Lung (tissue), 12 donors: ENCODE results near the gene SPATS2L. TPM values are rescaled to one million over a fixed set of nuclear protein-coding genes. Genes with fewer than 3 reads are reported as not detected.

Experiments used
- ATAC-seq: fragments of 200-7000 bp; cut with Tn5 transposase; one replicate; pipeline ENCODE4 v1.9.1; 2020; ENCODE audit warnings: moderate number of reproducible peaks; ENCODE audit not compliant: insufficient read depth, low FRiP score
- DNase-seq, 3 donors: peaks; one replicate each; pipeline ENCODE4 v3.0.0-alpha.2; 2013 to 2017
- H3K27ac ChIP-seq, 2 donors: one replicate each; pipeline ENCODE4 v1.5.1; 2013; ENCODE audit warnings: mild to moderate bottlenecking in 2 of 2, moderate library complexity in 2 of 2, control low read depth in 1 of 2, inconsistent platforms in 1 of 2, low read depth in 1 of 2, low read length in 1 of 2
- H3K27me3 ChIP-seq, 3 donors: one replicate each; pipeline ENCODE4 v1.5.1; 2013; ENCODE audit warnings: low read length in 2 of 3; ENCODE audit not compliant: control insufficient read depth in 3 of 3, insufficient read depth in 3 of 3
- H3K36me3 ChIP-seq, 4 donors: one replicate each; pipeline ENCODE4 v1.5.1; 2013; ENCODE audit warnings: low read length in 4 of 4, mild to moderate bottlenecking in 1 of 4, moderate library complexity in 1 of 4; ENCODE audit not compliant: control insufficient read depth in 4 of 4, insufficient read depth in 4 of 4
- H3K4me1 ChIP-seq, 5 donors: one replicate each; pipeline ENCODE4 v1.5.1; 2013; ENCODE audit warnings: low read length in 5 of 5, mild to moderate bottlenecking in 2 of 5, moderate library complexity in 1 of 5; ENCODE audit not compliant: control insufficient read depth in 5 of 5, insufficient read depth in 5 of 5
- H3K4me3 ChIP-seq: one replicate; pipeline ENCODE4 v1.5.1; 2013; ENCODE audit warnings: mild to moderate bottlenecking, control low read depth, moderate library complexity
- H3K9ac ChIP-seq, 2 donors: one replicate each; pipeline ENCODE4 v1.5.1; 2013; ENCODE audit warnings: low read length in 2 of 2, control low read depth in 1 of 2; ENCODE audit not compliant: insufficient read depth in 1 of 2
- H3K9me3 ChIP-seq, 4 donors: one replicate each; pipeline ENCODE4 v1.5.1; 2013; ENCODE audit warnings: low read length in 3 of 4, mild to moderate bottlenecking in 1 of 4, moderate library complexity in 1 of 4; ENCODE audit not compliant: control insufficient read depth in 4 of 4, insufficient read depth in 3 of 4
- CTCF ChIP-seq: IDR thresholded peaks from 2 replicates; pipeline ENCODE4 v1.5.1; 2012; ENCODE audit warnings: mild to moderate bottlenecking; ENCODE audit errors: control extremely low read depth, extremely low read depth
- WGBS, 2 donors: extraction: QIAGEN DNeasy Blood & Tissue Kit; methylation state at CpG; one replicate each; pipeline ENCODE4 v1.1.7; 2013; 5-methylcytosine and 5-hydroxymethylcytosine counted together
- polyA plus RNA-seq, 2 donors: library from polyadenylated mRNA; stranded (reverse); fragments of 200-250 nt; gene quantifications; one replicate each; pipeline ENCODE4 v1.2.1, GENCODE V29; 2013
- total RNA-seq, 2 donors: library from RNA; depleted of rRNA in 1 of 2; stranded (reverse); fragments of >200 nt in 1 of 2; gene quantifications; one replicate each; pipeline ENCODE4 v1.2.1, GENCODE V29; 2014 to 2021
- donor health status: control.
- donor health status: control.
- donor health status: Bipolar disorder and iron deficiency.
- donor health status: healthy.
- donor health status: DM: yes; HTN: yes; CAD: no.

The SPATS2L gene
- total and polyA plus RNA-seq, 4 donors: 30.5 to 96.8 (median 57.2) TPM

DNA sequence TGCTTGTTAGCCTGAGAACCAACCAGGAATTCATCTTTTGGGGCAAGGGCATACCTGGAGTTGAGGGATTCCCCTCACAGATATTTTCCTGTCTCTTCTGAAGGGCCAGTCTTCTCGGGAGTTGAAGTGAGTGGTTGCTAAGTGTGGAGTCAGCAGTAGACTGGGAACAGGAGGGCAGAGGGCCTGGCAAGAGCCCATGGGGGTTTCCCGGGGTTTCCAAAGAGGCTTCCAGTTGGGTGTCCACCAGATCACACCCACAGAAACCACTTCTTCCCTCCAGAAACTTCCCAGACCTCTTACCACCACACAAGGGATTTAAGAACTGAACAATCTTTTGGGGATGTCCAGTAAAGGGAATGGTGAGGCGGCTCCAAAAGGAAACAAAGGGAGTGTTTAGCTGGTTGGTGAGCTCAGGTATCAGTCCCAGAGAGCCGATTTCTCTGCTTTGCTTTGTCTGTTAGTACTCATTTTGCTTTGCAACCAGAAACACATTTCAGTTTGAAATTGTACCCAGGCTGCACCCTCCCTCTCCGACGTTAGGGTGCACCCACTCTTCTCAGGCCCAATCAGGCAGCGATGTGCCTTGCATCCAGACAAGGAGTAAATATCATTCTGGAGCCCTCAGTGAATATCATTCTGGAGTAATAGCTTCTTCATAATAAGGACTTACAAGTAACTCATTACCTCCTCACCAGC, 47.5 kb upstream of the SPATS2L start:
- WGBS, 2 donors: 61 to 82% methylated on average over 7 of the region's 7 CpGs
- no peak overlapping the region for H3K9ac ChIP-seq
- DNase-seq (no peak), ATAC-seq (no peak)
- H3K27me3 ChIP-seq: no peaks in the 10 kb centered on the region
- TF ChIP-seq CTCF: no peak
- H3K36me3 ChIP-seq: no peaks in the 10 kb centered on the region
- no peak overlapping the region for H3K4me3 ChIP-seq
- H3K9me3 ChIP-seq: no peaks in the 10 kb centered on the region
- no peak overlapping the region for H3K27ac ChIP-seq
- H3K4me1 ChIP-seq: peaks cover 0 to 2% (median 0%) of the 10 kb centered on the region in 5 donors

DNA sequence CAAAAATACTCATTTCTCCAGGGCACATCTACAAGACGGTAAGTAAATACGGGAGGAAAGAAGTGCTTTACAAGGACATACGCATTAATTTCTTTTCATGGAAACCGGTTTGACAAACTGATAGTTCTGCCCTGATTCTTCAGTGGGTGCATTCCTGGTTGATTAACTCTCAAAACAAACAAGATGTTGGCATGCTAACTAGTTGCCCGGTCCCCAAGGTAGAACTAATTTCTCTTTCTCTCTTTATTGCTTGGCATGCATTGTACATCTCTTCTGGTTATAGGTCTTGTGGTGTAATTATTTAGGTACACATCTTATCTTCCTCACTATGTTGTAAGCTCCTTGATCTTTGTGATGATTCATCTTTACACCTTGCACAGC, 46.9 kb upstream of the SPATS2L start:
- no peak overlapping the region for H3K27ac ChIP-seq
- H3K9ac ChIP-seq: no peak overlapping the region
- TF ChIP-seq CTCF: no peak
- no peaks in the 10 kb centered on the region for H3K9me3 ChIP-seq
- WGBS, 2 donors: 77 to 81% methylated on average over 5 of the region's 5 CpGs
- no peak overlapping the region for H3K4me3 ChIP-seq
- H3K4me1 ChIP-seq: peaks cover 0 to 2% (median 0%) of the 10 kb centered on the region in 5 donors
- ATAC-seq (peak; percentile 70), DNase-seq (peak in 2 of 3 donors; percentile 15 to 37)
- no peaks in the 10 kb centered on the region for H3K36me3 ChIP-seq
- no peaks in the 10 kb centered on the region for H3K27me3 ChIP-seq

DNA sequence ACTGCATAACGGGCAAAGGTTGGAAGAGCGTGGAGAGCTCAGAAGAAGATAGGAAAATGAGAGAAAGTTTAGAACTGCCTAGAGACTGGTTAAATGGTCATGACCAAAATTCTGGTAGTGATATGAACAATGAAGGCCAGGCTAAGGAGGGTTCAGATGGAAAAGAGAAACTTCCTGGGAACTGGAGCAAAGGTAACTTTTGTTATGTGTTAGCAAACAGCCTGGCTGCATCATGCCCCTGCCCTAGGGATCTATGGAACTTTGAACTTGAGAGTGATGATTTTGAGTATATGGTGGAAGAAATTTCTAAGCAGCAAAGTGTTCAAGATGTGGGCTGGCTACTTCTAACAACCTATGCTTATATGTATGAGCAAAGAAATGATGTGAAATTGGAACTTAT, 44.4 kb upstream of the SPATS2L start:
- Histone ChIP-seq H3K4me1 (peaks cover 0 to 2% (median 0%) of the 10 kb centered on the region in 5 donors), H3K9me3 (no peaks in the 10 kb centered on the region), H3K27ac (no peak overlapping the region), H3K36me3 (no peaks in the 10 kb centered on the region), H3K4me3 (no peak overlapping the region), H3K9ac (no peak overlapping the region), H3K27me3 (no peaks in the 10 kb centered on the region)
- TF ChIP-seq CTCF: no peak
- ATAC-seq (no peak), DNase-seq (no peak)
- 97 to 98% methylated on average over 2 of the region's 2 CpGs for WGBS, 2 donors

DNA sequence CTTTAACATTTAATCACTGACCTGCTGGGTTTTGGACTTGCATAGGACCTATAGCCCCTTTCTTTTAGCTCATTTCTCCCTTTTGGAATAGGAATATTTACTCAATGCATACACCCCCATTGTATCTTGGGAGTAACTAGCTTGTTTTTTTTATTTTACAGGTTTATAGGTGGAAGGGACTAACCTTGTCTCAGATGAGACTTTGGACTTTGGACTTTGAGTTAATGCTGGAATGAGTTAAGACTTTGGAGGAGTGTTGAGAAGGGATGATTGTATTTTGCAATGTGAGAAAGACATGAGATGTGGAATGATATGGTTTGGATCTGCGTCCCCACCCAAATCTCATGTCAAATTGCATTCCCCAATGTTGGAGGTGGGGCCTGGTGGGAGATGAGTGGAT, 43.2 kb upstream of the SPATS2L start:
- no peaks in the 10 kb centered on the region for H3K27me3 ChIP-seq
- no peak for TF ChIP-seq CTCF
- H3K36me3 ChIP-seq: no peaks in the 10 kb centered on the region
- no peak overlapping the region for H3K9ac ChIP-seq
- DNase-seq (no peak), ATAC-seq (no peak)
- peaks cover 0 to 2% (median 0%) of the 10 kb centered on the region in 4 donors for H3K9me3 ChIP-seq
- no peak overlapping the region for H3K27ac ChIP-seq
- WGBS, 2 donors: 90 to 93% methylated on average over 1 of the region's 1 CpG
- H3K4me1 ChIP-seq: peaks cover 0 to 2% (median 0%) of the 10 kb centered on the region in 5 donors
- no peak overlapping the region for H3K4me3 ChIP-seq
